GM12801 (cell line): ENCODE data around the gene RMDN3.

Experiments
- CTCF ChIP-seq: IDR thresholded peaks from one replicate; pipeline ENCODE4 v1.5.1; 2011; ENCODE audit warnings: control low read depth; ENCODE audit not compliant: insufficient read length; ENCODE audit errors: extremely low read depth

The RMDN3 gene

GRCh38 chr15:40754883-40755811 lies at the start of gene RMDN3:
Gene RMDN3 (minus strand): TSS chr15:40755254. CDS start chr15:40754783, 471 bp downstream.
- no peak for TF ChIP-seq CTCF

GRCh38 chr15:40803688-40804087 lies 48.6 kb upstream of the RMDN3 start:
- TF ChIP-seq CTCF, result no peak

GRCh38 chr15:40803076-40803475 lies 48.0 kb upstream of the RMDN3 start:
- no peak for TF ChIP-seq CTCF

- no peak for TF ChIP-seq CTCF
Measured at GRCh38 chr15:40799523-40799922, 44.5 kb upstream of the RMDN3 start.

GRCh38 chr15:40796512-40796911 lies 41.5 kb upstream of the RMDN3 start:
- TF ChIP-seq CTCF, result no peak

- TF ChIP-seq CTCF, result no peak
Measured at GRCh38 chr15:40796041-40796440, 41.0 kb upstream of the RMDN3 start.

- no peak for TF ChIP-seq CTCF
Measured at GRCh38 chr15:40793216-40793989, 38.3 kb upstream of the RMDN3 start.
